GM12891 (cell line): ENCODE results near the gene ARHGAP24.

Source experiments
- PAX5 ChIP-seq: IDR thresholded peaks from 2 replicates; pipeline ENCODE4 v1.6.1; 2011; ENCODE audit warnings: low read length, moderate library complexity, mild to moderate bottlenecking; ENCODE audit not compliant: insufficient read depth, severe bottlenecking
- POLR2A ChIP-seq: IDR thresholded peaks from 2 replicates; pipeline ENCODE4 v1.6.1; 2011; ENCODE audit warnings: low read depth, low read length, control low read depth
- POLR2AphosphoS5 ChIP-seq: IDR thresholded peaks from 2 replicates; pipeline ENCODE4 v1.6.1; 2011; ENCODE audit warnings: low read depth, low read length, control low read depth
- POU2F2 ChIP-seq: IDR thresholded peaks from 2 replicates; pipeline ENCODE4 v1.6.1; 2011; ENCODE audit warnings: low read depth, mild to moderate bottlenecking, control low read depth, low read length, moderate library complexity
- SPI1 ChIP-seq: IDR thresholded peaks from 2 replicates; pipeline ENCODE4 v1.6.1; 2011; ENCODE audit warnings: low read depth, low read length, control low read depth
- TAF1 ChIP-seq: IDR thresholded peaks from 2 replicates; pipeline ENCODE4 v1.6.1; 2011; ENCODE audit warnings: low read depth, low read length, control low read depth

DNA sequence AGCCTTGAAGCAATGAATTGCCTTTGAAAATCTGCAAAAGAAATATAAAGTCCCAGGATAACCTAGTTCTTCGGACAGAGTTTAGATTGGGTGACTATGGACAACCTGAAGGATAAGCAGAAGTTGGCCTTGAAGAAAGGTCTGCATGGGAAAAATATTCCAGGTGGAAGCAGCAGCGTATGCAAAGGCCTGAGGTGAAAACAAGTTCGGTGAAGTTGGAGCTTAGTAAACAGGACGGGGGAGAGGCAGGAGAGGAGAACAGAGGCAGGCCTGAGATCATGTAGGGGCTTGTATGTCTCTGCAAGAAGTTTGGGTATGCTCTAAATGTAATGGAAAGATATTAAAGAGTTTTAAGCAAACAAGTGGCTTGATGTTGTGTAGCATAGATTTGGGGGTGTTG lies 176.0 kb downstream of the ARHGAP24 start:
- TF ChIP-seq POLR2AphosphoS5 (no peak), TAF1 (no peak), POLR2A (no peak), SPI1 (no peak), PAX5 (no peak), POU2F2 (no peak)
